ENCODE results near the gene CISH.
A peak's percentile ranks its signal among the peaks of the same experiment; 100 is the strongest.

The CISH gene

GRCh38 chr3:50572158-50572557, 39.4 kb downstream of the CISH start:
- DNase-seq (ENCODE audit: low spot score): peak; percentile 80

GRCh38 chr3:50571486-50571885, 40.1 kb downstream of the CISH start:
- no peak for DNase-seq (ENCODE audit: low spot score)

GRCh38 chr3:50570508-50571279, 40.9 kb downstream of the CISH start:
- no peak for DNase-seq (ENCODE audit: low spot score)

GRCh38 chr3:50568947-50569749, 42.4 kb downstream of the CISH start, which contains the start of gene HEMK1:
Gene HEMK1, plus strand, starts transcription at chr3:50569522. Its CDS starts 1,583 bp downstream, at chr3:50571105.
- DNase-seq (ENCODE audit: low spot score): peak; percentile 98

GRCh38 chr3:50567386-50568167, 44.0 kb downstream of the CISH start, which contains the start of gene C3orf18:
Gene C3orf18, minus strand, starts transcription at chr3:50567747. Its CDS starts 2,048 bp downstream, at chr3:50565699.
- peak; percentile 99 for DNase-seq (ENCODE audit: low spot score)

GRCh38 chr3:50567011-50567385, 44.6 kb downstream of the CISH start:
- DNase-seq (ENCODE audit: low spot score): no peak

- no peak for DNase-seq (ENCODE audit: low spot score)
Measured at GRCh38 chr3:50564321-50564720, 47.3 kb downstream of the CISH start.

- DNase-seq (ENCODE audit: low spot score): no peak
Measured at GRCh38 chr3:50563867-50564266, 47.7 kb downstream of the CISH start.

- DNase-seq (ENCODE audit: low spot score): no peak
Measured at GRCh38 chr3:50562861-50563260, 48.7 kb downstream of the CISH start.

GRCh38 chr3:50559702-50560101, 51.9 kb downstream of the CISH start:
- no peak for DNase-seq (ENCODE audit: low spot score)

GRCh38 chr3:50557915-50558314, 53.7 kb downstream of the CISH start:
- DNase-seq (ENCODE audit: low spot score): no peak

GRCh38 chr3:50557106-50557505, 54.5 kb downstream of the CISH start:
- DNase-seq (ENCODE audit: low spot score): no peak

Data from HuH-7 (cell line).